Thoracic aorta (tissue), 2 donors: ENCODE results near the gene MRPS12. TPM values are rescaled to one million over a fixed set of nuclear protein-coding genes. Genes with fewer than 3 reads are reported as not detected.
"Not testable (repeated sequence)": the region's sequence is repeated elsewhere in the genome, so short reads cannot be mapped to it uniquely, and the experiment has no call there.

Experiments
- ATAC-seq: fragments of 150-250 bp; one replicate; pipeline ENCODE4 v1.8.0; 2017; ENCODE audit warnings: low read depth; ENCODE audit not compliant: insufficient number of reproducible peaks, low FRiP score
- DNase-seq: peaks from one replicate; pipeline ENCODE4 v3.0.0-alpha.2; 2020; ENCODE audit warnings: low spot score
- H3K27ac ChIP-seq, 2 donors: fragments of 200-600 bp; sonication (generic); 1 replicate in 1 of 2; 2 replicates in 1 of 2; pipeline ENCODE4 v1.5.1; 2016; ENCODE audit warnings: mild to moderate bottlenecking in 2 of 2, moderate library complexity in 2 of 2
- H3K27me3 ChIP-seq: fragments of 200-600 bp; sonication (generic); replicated peaks from 2 replicates; pipeline ENCODE4 v1.6.0; 2016; ENCODE audit warnings: mild to moderate bottlenecking; ENCODE audit not compliant: insufficient read depth
- H3K36me3 ChIP-seq: fragments of 200-600 bp; sonication (generic); one replicate; pipeline ENCODE4 v1.5.1; 2016
- H3K4me1 ChIP-seq, 2 donors: fragments of 200-600 bp; sonication (generic); 1 replicate in 1 of 2; 2 replicates in 1 of 2; pipeline versions ENCODE4 v1.5.1 to v1.6.0; 2016; ENCODE audit warnings: low read depth in 2 of 2, mild to moderate bottlenecking in 1 of 2; ENCODE audit not compliant: control insufficient read depth in 1 of 2
- H3K4me3 ChIP-seq: fragments of 200-600 bp; sonication (generic); 2 replicates; pipeline ENCODE4 v1.5.1; 2016; ENCODE audit warnings: mild to moderate bottlenecking
- H3K9me3 ChIP-seq: fragments of 200-600 bp; sonication (generic); 2 replicates; pipeline ENCODE4 v1.5.1; 2016
- total RNA-seq, 2 donors: library from RNA; depleted of rRNA; stranded (reverse); fragments of >200 nt; gene quantifications; one replicate each; pipeline versions ENCODE4 v1.1.0 to v1.2.3, GENCODE V29; 2016
- TF ChIP-seq, protein P1 (sequence below): fragments of 200-600 bp; sonication (generic); IDR thresholded peaks from one replicate; pipeline ENCODE4 v1.5.1; 2019; ENCODE audit warnings: antibody characterized with exemption

MRPS12 gene
- total RNA-seq = 10 to 100 TPM; 24.2 to 32.5 TPM

GRCh38 chr19:38930776-38931520 lies at the start of gene MRPS12:
Gene MRPS12 (plus strand): TSS chr19:38930944. CDS start chr19:38931295, 351 bp downstream.
- Histone ChIP-seq H3K4me1 (peaks cover 8 to 15% of the 10 kb centered on the region in 2 donors), H3K27me3 (no peaks in the 10 kb centered on the region), H3K9me3 (no peaks in the 10 kb centered on the region), H3K36me3 (peaks cover 8% of the 10 kb centered on the region), H3K4me3 (peak within 1 kb of the TSS; percentile 87), H3K27ac (peak within 1 kb of the TSS; percentile 68 to 83)
- DNase-seq = peak; percentile 95
- TF ChIP-seq, protein P1, sequence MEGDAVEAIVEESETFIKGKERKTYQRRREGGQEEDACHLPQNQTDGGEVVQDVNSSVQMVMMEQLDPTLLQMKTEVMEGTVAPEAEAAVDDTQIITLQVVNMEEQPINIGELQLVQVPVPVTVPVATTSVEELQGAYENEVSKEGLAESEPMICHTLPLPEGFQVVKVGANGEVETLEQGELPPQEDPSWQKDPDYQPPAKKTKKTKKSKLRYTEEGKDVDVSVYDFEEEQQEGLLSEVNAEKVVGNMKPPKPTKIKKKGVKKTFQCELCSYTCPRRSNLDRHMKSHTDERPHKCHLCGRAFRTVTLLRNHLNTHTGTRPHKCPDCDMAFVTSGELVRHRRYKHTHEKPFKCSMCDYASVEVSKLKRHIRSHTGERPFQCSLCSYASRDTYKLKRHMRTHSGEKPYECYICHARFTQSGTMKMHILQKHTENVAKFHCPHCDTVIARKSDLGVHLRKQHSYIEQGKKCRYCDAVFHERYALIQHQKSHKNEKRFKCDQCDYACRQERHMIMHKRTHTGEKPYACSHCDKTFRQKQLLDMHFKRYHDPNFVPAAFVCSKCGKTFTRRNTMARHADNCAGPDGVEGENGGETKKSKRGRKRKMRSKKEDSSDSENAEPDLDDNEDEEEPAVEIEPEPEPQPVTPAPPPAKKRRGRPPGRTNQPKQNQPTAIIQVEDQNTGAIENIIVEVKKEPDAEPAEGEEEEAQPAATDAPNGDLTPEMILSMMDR = no peak
- ATAC-seq = peak; percentile 100

GRCh38 chr19:38883286-38883685 lies 47.5 kb upstream of the MRPS12 start:
- Histone ChIP-seq H3K4me3 (no peak overlapping the region), H3K9me3 (no peaks in the 10 kb centered on the region), H3K36me3 (peaks cover 18% of the 10 kb centered on the region), H3K27me3 (no peaks in the 10 kb centered on the region), H3K4me1 (no peaks in the 10 kb centered on the region), H3K27ac (no peak overlapping the region)
- ATAC-seq = no peak
- no peak for DNase-seq
- TF ChIP-seq, protein P1 = no peak

- not testable (repeated sequence) for H3K9me3 ChIP-seq, ATAC-seq, H3K4me1 ChIP-seq, H3K27me3 ChIP-seq, DNase-seq, H3K4me3 ChIP-seq, H3K27ac ChIP-seq
- H3K36me3 ChIP-seq = peaks cover 32% of the 10 kb centered on the region
These were observed 46.1 kb upstream of the MRPS12 start for GRCh38 chr19:38884691-38885090.

DNA sequence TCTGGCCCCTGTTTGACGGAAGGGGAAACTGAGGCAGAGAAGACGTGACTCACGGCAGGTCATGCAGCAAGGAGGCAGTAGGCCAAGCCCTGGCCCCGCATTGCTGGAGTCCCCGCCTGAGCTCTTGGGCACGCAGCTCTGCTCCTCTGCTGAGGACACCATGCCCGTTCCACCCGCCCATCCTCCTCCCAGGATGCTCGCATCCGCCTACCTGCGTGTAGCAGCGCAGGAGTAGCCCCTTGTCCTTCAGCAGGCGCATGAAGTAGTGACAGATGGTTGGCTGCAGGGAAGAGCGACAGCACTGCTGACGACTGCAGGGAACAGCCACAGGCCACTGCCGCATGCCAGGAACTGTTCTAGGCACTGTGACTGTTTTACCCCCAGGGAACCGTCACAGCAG lies 41.9 kb upstream of the MRPS12 start:
- Histone ChIP-seq H3K27ac (no peak overlapping the region), H3K4me1 (no peaks in the 10 kb centered on the region), H3K36me3 (peaks cover 24% of the 10 kb centered on the region), H3K27me3 (no peaks in the 10 kb centered on the region), H3K9me3 (no peaks in the 10 kb centered on the region), H3K4me3 (no peak overlapping the region)
- TF ChIP-seq, protein P1 = no peak
- ATAC-seq (no peak), DNase-seq (no peak)

GRCh38 chr19:38889803-38890202 lies 40.9 kb upstream of the MRPS12 start:
- H3K27ac ChIP-seq = no peak overlapping the region
- no peaks in the 10 kb centered on the region for H3K4me1 ChIP-seq
- no peak overlapping the region for H3K4me3 ChIP-seq
- TF ChIP-seq, protein P1 = no peak
- DNase-seq (no peak), ATAC-seq (no peak)
- no peaks in the 10 kb centered on the region for H3K9me3 ChIP-seq
- no peaks in the 10 kb centered on the region for H3K27me3 ChIP-seq
- peaks cover 24% of the 10 kb centered on the region for H3K36me3 ChIP-seq
